HG03442 (cell line): ENCODE data around the gene RIMS1.
A peak's percentile ranks its signal among the peaks of the same experiment; 100 is the strongest.

Source experiments
- ATAC-seq: cut with Tn5 transposase; IDR thresholded peaks from one replicate; pipeline ENCODE4 v1.9.1; 2021; ENCODE audit warnings: mild to moderate bottlenecking, moderate library complexity; ENCODE audit not compliant: unreplicated experiment

RIMS1 gene

DNA sequence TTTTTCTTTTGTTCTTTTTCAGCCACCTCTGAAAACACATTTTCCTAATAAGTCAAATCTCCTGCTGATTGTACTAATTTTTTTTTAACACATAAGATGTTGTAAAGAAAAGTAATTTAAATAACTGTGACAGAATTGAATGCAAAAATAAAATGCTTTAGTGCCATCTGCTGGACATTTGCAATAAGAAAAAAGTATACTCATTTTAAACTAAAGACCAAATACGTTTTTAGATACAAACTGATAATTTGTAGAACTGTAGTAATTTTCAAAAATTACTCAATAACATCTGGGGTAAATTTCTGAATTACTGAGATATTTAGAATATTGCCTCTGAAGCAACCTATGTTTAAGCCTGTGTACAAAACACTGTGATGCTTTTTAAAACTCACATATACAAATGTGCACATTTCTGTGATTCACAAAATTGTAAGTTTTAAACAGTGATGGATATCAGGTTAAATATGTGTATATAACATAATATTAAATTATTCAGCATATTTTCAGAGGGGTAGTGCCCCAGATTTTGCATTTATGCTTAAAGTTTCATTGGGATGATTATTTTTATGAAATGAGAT lies 198.7 kb downstream of the RIMS1 start:
- no peak for ATAC-seq

DNA sequence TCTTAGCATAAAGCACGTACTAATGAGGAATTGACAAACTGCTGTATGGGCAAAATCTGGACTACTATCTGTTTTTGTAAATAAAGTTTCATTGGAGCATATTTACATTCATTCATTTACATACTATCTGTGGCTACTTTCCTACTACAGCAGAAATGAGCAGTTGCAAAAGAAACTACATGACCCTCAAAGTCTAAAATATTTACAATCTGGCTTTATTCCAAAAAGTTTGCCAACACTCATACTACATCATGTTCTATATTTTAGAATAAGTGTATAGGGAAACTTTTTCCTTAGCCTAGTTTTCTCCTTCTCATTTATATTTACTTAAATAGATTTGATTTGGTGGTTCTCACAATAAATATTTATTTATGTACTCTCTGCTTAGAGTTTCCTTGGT lies 208.2 kb downstream of the RIMS1 start:
- ATAC-seq = no peak

- ATAC-seq = no peak
Measured at GRCh38 chr6:72102561-72102960, 216.2 kb downstream of the RIMS1 start.

DNA sequence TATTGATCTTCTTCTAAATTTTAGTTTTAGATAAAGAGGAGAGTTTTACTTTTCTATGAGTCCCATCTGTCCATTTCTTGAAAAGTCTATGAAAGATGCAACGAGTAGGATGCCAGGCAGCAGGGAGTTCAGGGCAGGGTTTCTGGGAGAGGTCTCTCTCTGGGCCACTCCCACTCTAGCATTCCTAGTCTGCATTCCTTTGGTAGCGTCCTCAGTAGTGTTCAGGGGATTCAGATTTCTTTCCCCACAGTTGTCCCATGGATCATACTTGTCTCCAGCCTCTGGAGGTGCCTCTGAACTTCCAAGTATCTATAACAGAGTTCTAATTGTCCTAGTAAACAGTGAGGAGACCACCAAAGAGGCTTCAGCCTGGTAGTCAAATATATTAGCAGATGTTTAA lies 225.3 kb downstream of the RIMS1 start:
- ATAC-seq = no peak

- no peak for ATAC-seq
Measured at GRCh38 chr6:72130327-72130726, 244.0 kb downstream of the RIMS1 start.

DNA sequence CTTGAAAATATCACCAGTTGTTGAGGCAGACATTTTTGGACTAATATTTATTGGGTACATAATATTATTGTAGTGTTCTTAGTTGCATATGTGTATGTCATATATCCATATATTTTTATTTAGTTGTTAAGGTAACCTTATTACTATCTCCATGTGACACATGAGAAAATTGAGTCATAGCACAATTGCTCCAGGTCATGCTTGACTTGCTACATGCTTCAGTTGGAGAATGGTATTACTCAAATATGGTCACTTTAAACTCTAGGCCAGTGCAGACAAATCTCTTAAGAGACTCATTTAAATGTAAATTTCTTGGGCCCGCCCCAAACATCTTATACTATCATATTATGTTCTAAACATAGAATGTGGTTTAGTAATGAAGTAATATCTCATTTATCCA lies 246.1 kb downstream of the RIMS1 start:
- peak; percentile 63 for ATAC-seq

DNA sequence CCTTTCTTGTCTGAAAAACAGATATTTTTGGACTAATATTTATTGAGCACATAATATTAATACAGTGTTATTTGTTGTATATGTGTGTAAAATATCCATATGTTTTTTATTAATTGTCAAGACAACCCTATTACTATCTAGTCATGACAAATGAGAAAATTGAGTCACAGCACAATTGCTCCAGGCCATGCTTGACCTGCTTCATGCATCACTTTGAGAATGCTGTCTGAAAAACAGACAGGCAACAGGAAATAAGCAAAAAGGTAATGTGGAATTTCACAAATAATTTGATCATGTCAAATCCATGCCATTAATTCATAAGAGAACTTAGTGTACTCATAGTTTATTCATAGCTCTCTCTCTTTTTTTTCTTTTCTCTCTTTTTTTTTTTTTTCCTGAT lies 246.5 kb downstream of the RIMS1 start:
- no peak for ATAC-seq

DNA sequence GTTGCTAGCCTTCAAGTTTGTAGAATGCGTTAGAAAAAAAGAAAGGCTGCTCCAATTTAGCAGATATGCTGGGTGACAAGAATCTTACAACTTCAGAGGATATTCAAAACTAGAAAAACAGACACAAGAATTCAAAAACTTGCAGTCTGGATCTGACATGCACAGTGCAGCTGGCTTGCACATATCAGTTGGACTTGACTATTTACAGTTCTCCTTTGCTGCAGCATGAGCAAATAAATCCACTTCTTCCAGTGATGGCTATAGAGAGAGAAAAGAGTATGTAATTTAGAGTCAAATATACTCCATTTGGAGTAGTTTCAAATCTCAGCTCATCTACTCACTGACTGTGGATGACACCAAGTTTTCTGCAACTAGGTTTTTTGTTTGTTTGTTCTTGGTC lies 247.0 kb downstream of the RIMS1 start:
- no peak for ATAC-seq

DNA sequence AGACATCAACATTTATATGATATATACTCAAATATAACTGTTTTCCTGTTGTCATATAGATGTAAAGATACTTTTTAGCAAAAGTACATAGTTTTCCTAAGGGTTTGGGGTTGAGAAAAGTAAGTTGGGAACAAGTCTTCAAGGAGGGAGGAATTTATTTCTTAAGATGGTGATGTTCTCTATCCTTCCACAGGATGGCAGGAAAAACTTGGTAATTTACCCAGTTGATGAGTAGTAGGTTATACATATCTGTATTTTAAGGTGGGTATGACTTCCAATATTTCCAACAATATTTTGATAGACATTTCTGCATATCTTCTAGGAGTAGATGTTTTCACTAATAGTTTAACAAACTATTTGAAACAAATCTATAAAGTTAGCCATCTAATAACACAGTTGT lies 254.4 kb downstream of the RIMS1 start:
- no peak for ATAC-seq

- no peak for ATAC-seq
Measured at GRCh38 chr6:72149715-72150114, 263.4 kb downstream of the RIMS1 start.

GRCh38 chr6:72151742-72152141 lies 265.4 kb downstream of the RIMS1 start:
- ATAC-seq = no peak

- no peak for ATAC-seq
Measured at GRCh38 chr6:72175916-72176315, 289.6 kb downstream of the RIMS1 start.

- ATAC-seq = no peak
Measured at GRCh38 chr6:72182337-72183246, 296.2 kb downstream of the RIMS1 start.

GRCh38 chr6:72203983-72204382 lies 317.6 kb downstream of the RIMS1 start:
- no peak for ATAC-seq

DNA sequence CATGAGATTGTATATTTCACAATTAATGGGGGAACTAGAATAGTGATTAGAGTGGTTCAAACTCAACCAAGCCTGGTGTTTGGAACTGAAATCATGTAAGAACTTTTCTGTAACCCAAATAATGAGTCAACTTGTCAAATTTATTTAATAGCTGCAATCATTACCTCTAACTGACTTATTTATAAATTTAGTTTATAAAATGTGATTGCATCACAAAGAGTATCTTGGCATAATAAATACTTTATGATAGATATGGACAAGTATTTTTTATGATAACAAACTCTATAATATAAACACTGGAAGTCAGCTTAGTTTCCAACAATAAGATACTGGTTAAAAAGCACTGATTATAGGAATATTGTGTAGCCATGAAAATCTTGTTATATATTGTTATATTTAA lies 319.1 kb downstream of the RIMS1 start:
- no peak for ATAC-seq

- ATAC-seq = no peak
Measured at GRCh38 chr6:72206606-72207005, 320.3 kb downstream of the RIMS1 start.

- no peak for ATAC-seq
Measured at GRCh38 chr6:72212686-72213085, 326.3 kb downstream of the RIMS1 start.

GRCh38 chr6:72213654-72214053 lies 327.3 kb downstream of the RIMS1 start:
- ATAC-seq = no peak

GRCh38 chr6:72216222-72217068 lies 330.1 kb downstream of the RIMS1 start:
- no peak for ATAC-seq

- no peak for ATAC-seq
Measured at GRCh38 chr6:72217626-72218025, 331.3 kb downstream of the RIMS1 start.

DNA sequence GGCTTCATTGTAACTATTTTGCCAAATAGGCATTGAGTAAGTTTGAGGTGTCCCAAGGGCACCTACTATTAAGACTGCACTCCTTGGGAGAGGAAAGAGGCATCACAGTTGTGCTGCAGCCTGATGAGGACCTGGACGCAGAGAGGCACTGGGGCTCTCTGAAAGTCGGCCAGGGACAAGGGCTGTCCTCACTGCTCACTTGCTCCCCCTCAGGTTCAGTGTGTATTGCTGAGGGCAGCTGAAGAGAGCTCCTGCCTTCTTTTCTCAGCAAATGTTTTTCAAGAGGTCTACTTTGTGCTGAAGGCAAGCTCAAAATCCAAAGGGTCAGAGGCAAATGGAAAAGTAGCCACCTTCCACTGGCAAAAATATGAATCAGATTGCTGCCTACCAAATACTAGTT lies 331.8 kb downstream of the RIMS1 start:
- peak; percentile 96 for ATAC-seq

DNA sequence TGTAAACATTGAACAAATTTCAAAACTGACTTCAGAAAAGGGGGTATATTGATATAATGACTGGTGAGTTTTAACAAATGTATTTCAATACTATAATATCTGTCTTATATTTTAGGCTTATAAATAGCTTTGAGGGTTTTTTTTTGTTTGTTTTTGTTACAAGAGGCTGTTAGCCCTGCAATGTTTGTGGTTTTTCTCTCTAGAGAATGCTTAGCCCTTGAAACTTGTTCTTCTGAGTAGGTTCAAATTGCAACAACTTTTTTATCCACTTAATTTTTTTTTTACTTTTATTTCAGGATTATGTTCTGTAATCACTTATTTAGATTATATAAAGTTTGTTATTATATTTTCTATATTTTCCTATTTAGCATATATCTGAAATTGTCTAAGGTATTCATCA lies 333.2 kb downstream of the RIMS1 start:
- ATAC-seq = no peak
